Activated CD4-positive, alpha-beta T cell treated with anti-CD3 and anti-CD28 coated beads, Interleukin-2, amount 10 ng/mL, durations not matched to agents 24 days and 14 days (primary cell): ENCODE measurements around the gene TBK1. TPM values are rescaled to one million over a fixed set of nuclear protein-coding genes. Genes with fewer than 3 reads are reported as not detected.

Source experiments
- DNase-seq: peaks from one replicate; pipeline ENCODE4 v3.0.0; 2022
- H3K27ac Mint-ChIP-seq: one replicate; pipeline ENCODE4 v1.8.0; 2022; ENCODE audit warnings: mild to moderate bottlenecking, mixed read lengths
- H3K27me3 Mint-ChIP-seq: one replicate; pipeline ENCODE4 v1.8.0; 2022; ENCODE audit warnings: mixed read lengths
- H3K36me3 Mint-ChIP-seq: one replicate; pipeline ENCODE4 v1.8.0; 2022; ENCODE audit warnings: low read depth, mild to moderate bottlenecking, mixed read lengths
- H3K4me1 Mint-ChIP-seq: one replicate; pipeline ENCODE4 v1.8.0; 2021; ENCODE audit warnings: mixed read lengths
- H3K4me3 Mint-ChIP-seq: one replicate; pipeline ENCODE4 v1.8.0; 2022; ENCODE audit warnings: mild to moderate bottlenecking, moderate library complexity, mixed read lengths
- H3K9me3 Mint-ChIP-seq: one replicate; pipeline ENCODE4 v1.8.0; 2021; ENCODE audit warnings: mixed read lengths
- intact Hi-C: fragments of 100-400 bp; cut with micrococcal nuclease; formaldehyde crosslinking; loops from one replicate; pipeline ENCODE4 v1.15.1; 2023
- total RNA-seq: library from RNA; stranded (reverse); gene quantifications from 2 replicates; pipeline ENCODE4 v1.2.3, GENCODE V29; 2022

The TBK1 gene
- total RNA-seq: 32.9 and 34.6 TPM in 2 replicates

DNA sequence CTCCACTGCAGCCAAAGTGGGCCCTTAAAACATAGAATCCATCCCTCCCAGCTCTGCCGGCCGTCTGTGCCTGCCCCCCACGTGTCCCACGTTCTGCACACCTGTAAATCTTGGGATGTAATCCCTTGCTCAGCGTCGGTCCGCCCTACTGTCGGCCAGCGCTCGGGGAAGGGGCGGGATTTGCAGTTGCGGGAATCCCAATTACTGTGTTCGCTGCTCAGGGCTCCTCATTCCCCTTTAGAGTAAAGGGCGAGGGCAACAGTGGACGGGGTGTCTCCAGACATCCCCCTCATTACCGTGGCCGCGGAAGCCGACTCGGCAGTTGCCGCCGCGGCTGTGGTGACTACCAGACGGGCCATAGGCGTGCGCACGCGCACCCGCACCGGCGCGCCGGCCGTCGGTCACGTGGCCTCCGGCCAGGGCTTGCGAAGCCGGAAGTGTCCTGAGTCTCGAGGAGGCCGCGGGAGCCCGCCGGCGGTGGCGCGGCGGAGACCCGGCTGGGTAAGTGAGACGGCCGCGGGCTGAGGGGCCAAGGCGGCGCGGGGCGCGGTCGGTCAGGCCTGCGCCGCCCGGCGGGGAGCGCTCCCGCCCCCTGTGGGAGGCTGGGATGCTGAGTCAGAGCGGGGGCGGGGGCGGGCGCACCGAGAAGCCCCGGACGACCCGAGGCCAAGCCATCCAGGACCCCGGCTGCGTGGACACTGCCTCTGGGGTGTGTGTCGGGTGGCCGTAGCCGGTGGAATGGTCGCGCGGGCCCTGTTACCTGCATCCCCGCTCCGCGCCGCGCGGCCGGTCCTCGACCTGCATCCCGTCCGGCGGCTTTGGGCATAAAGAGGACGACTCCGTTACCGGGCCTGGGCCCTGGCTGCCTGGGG lies at the start of gene TBK1:
Gene TBK1 (plus strand): TSS at position 434 of the 872 bp plus-strand sequence. CDS start 3,751 bp downstream, outside the sequence.
- intact Hi-C loops: loop anchor here (1.0 to 2.0 kb wide), 4 partner anchors 39 to 229 kb away; partner anchors contain the start of genes KICS2, RASSF3 and XPOT
- H3K9me3 Mint-ChIP-seq: no peaks in the 10 kb centered on the region
- peaks cover 36% of the 10 kb centered on the region for H3K4me1 Mint-ChIP-seq
- H3K27ac Mint-ChIP-seq: peak within 1 kb of the TSS; percentile 98
- H3K4me3 Mint-ChIP-seq: peak within 1 kb of the TSS; percentile 98
- no peaks in the 10 kb centered on the region for H3K27me3 Mint-ChIP-seq
- peaks cover 25% of the 10 kb centered on the region for H3K36me3 Mint-ChIP-seq
- peak; percentile 93 for DNase-seq

DNA sequence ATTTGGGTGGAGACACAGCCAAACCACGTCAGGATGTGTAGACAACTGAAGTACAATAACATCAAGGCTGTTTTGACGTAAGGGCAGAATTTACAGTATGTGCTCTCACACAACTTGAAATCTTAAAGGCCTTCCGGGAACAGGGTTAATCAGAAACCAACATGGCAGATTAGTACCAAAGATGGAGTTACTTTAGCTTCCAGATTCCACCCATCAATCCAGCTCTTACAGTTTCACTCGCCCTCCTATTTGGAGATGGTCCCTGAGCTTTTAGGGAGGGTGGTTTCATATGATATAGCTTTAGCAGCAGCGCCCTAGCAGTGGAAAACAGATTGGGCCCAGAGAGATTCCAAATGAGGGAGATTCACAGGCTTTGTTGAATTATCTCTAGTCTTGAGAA lies 49.7 kb upstream of the TBK1 start:
- Mint-ChIP-seq H3K9me3 (no peaks in the 10 kb centered on the region), H3K4me1 (peaks cover 20% of the 10 kb centered on the region), H3K36me3 (peaks cover 8% of the 10 kb centered on the region), H3K27me3 (no peaks in the 10 kb centered on the region), H3K4me3 (no peak overlapping the region), H3K27ac (no peak overlapping the region)
- no peak for DNase-seq
- intact Hi-C loops: loop anchor here (10.0 kb wide), 1 partner anchor 1797 kb away; no protein-coding TSS in a partner anchor

DNA sequence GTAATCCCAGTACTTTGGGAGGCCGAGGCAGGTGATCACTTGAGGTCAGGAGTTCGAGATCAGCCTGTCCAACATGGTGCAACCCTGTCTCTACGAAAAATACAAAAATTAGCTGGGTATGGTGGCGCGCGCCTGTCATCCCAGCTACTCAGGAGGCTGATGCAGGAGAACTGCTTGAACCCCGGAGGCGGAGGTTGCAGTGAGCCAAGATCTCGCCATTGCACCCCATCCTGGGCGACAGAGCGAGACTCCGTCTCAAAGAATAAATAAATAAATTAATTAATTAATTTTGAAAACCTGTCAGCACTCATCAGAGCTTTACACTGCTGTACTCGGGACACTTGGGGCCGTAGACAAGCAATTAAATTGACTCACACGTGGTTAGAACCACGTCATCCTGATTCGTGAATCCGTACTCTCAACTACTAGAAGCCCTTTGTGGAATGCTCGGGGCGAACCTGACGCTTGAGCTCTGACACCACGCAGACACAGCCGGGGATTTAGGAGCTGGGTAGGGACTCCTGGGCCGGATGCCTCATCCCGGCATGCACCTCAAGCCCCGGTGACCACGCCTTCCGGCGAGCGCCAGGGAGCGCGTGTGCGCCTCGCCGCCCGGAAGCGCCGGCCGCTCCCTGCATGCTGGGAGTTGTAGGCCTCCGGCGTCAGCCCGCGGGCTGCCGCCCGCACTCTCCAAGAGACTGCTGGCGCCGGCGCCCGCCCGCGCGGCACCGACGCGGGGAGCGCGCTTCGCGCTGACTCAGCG lies 48.0 kb upstream of the TBK1 start, which contains the start of gene XPOT:
Gene XPOT (plus strand): TSS at position 686 of the 763 bp plus-strand sequence. CDS start 5,644 bp downstream, outside the sequence.
- H3K4me1 Mint-ChIP-seq: peaks cover 28% of the 10 kb centered on the region
- H3K27ac Mint-ChIP-seq: peak within 1 kb of the TSS; percentile 100
- peak within 1 kb of the TSS; percentile 99 for H3K4me3 Mint-ChIP-seq
- peak; percentile 98 for DNase-seq
- peaks cover 12% of the 10 kb centered on the region for H3K36me3 Mint-ChIP-seq
- no peaks in the 10 kb centered on the region for H3K27me3 Mint-ChIP-seq
- intact Hi-C loops: loop anchor here (1.0 to 10.0 kb wide), 6 partner anchors 19 to 1799 kb away; partner anchors contain the start of genes GNS, KICS2, RXYLT1 and TBK1
- no peaks in the 10 kb centered on the region for H3K9me3 Mint-ChIP-seq

DNA sequence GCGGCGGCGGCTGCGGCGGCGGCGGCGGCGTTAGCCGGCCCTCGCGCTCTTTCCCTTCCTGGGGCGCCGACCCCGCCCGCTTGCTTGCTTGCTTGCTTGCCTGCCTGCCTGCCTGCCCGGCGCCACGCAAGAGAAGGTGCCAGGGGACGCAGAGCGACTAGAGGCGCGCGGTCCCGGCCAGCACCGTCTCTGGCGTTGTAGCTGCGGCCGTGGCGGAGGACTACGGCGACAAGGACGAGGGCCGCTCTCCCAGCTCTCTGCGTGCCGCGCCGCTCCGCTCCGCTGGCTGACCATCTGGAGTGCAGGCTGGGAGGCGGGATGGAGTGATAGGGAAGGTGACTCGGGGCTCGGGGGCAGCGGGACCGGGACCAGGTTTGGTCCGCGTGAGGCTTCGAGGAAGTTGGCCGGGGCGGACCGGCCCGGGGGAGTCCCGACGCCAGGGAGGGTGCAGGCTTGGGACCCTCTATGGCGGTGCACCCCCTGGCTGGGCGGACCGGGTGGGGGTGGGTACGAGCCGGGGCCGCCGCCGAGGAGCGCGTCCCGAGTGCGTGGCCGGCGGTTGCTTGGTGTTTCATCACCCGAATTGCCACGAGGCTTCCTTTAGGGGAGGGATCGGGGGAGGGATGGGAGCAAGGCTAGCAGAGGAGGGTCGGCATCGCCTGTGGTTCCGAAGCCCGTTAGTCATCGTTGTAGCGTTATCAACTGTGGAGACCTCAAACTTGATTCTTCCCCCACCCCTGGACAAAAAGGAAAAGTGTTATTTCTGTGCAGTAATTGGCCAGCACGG lies 47.3 kb upstream of the TBK1 start:
- Mint-ChIP-seq H3K4me1 (peaks cover 29% of the 10 kb centered on the region), H3K4me3 (peak overlapping the region; percentile 99), H3K27ac (peak overlapping the region; percentile 100), H3K9me3 (no peaks in the 10 kb centered on the region), H3K27me3 (no peaks in the 10 kb centered on the region), H3K36me3 (peaks cover 12% of the 10 kb centered on the region)
- DNase-seq: peak; percentile 87
- intact Hi-C loops: loop anchor here (1.0 to 10.0 kb wide), 6 partner anchors 20 to 1800 kb away; partner anchors contain the start of genes GNS, KICS2, RXYLT1 and TBK1

DNA sequence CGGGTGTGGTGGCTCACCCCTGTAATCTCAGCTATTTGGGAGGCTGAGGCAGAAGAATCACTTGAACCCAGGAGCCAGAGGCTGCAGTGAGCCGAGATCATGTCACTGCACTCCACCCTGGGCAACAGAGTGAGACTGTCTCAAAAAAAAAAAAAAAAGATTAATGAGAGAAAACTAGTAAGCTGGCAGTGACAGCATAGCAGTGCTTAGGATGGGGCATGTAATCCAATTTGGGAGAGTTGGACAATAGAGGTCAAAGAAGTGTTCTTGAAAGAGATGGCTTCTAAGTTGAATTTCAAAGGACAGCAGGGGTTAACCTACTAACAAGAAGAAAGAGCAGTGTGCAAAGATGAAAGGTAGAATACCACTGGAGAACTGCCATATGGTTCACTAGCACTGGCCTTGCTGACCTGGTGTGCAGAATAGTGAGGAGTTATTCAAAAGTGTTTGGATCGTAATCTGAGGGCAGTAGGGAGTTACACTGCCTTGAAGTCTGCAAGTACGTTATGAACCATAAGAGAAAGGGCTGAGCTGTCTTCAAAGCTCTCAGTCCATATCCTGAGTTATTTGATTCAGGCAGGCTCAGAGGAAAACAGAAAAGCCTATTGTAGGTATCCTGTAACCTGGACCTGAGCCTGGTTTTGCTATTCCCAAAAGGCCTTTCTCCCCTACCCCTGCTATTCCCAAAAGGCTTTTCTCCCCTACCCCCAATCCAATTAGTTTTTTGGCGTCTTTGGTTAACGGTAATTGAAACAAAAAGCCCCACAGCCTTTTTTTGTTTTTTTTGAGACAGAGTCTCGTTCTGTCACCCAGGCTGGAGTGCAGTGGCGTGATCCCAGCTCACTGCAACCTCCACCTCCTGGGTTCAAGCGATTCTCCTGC lies 44.3 kb upstream of the TBK1 start:
- no peaks in the 10 kb centered on the region for H3K9me3 Mint-ChIP-seq
- H3K27ac Mint-ChIP-seq: peak overlapping the region; percentile 9
- no peak for DNase-seq
- no peak overlapping the region for H3K4me3 Mint-ChIP-seq
- H3K36me3 Mint-ChIP-seq: peaks cover 33% of the 10 kb centered on the region
- no peaks in the 10 kb centered on the region for H3K27me3 Mint-ChIP-seq
- H3K4me1 Mint-ChIP-seq: peaks cover 33% of the 10 kb centered on the region
- intact Hi-C loops: loop anchor here (10.0 kb wide), 1 partner anchor 1803 kb away; no protein-coding TSS in a partner anchor

DNA sequence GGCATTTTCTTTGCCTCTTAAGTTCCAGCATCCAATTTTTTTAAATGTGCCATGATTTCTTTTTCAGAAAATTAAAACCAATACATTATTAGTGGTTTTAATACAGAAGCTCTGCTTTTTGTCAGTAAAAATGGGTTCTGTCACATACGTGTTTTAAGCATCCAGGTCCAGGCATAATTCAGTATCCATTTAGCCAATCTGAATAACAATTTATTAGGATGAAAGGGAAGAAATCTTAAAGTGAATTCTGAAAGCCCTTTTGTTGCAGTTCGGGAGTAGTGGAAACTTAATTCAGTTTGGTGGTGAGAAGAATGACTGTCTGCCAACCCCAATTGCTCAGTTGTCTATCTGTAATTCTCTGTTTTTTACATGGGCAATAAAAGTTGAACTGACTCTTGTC lies 40.5 kb upstream of the TBK1 start:
- no peak for DNase-seq
- Mint-ChIP-seq H3K4me1 (peaks cover 33% of the 10 kb centered on the region), H3K4me3 (no peak overlapping the region), H3K36me3 (peaks cover 51% of the 10 kb centered on the region), H3K9me3 (no peaks in the 10 kb centered on the region), H3K27me3 (no peaks in the 10 kb centered on the region), H3K27ac (no peak overlapping the region)
- intact Hi-C loops: no loop called here

DNA sequence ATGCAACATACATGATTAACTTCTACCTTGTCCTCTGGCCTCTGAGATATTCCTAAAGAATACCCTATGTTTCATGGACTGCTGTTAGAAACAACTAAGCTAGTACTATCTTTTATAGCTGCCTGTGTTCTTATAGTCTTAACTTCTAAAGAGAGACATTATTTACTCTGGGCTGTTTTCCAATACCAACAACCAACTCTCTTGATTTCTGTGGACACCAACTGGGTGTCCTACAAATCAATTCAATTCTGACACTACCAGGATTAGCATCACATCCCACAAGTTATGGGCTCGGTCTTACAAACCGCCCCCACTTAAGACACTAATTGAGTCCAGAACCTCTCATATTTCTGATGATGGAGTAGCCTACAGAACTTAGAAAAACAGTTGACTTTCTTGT lies 39.5 kb upstream of the TBK1 start:
- no peak overlapping the region for H3K4me3 Mint-ChIP-seq
- intact Hi-C loops: no loop called here
- no peaks in the 10 kb centered on the region for H3K27me3 Mint-ChIP-seq
- no peak overlapping the region for H3K27ac Mint-ChIP-seq
- peaks cover 27% of the 10 kb centered on the region for H3K4me1 Mint-ChIP-seq
- H3K9me3 Mint-ChIP-seq: no peaks in the 10 kb centered on the region
- DNase-seq: no peak
- H3K36me3 Mint-ChIP-seq: peaks cover 56% of the 10 kb centered on the region

DNA sequence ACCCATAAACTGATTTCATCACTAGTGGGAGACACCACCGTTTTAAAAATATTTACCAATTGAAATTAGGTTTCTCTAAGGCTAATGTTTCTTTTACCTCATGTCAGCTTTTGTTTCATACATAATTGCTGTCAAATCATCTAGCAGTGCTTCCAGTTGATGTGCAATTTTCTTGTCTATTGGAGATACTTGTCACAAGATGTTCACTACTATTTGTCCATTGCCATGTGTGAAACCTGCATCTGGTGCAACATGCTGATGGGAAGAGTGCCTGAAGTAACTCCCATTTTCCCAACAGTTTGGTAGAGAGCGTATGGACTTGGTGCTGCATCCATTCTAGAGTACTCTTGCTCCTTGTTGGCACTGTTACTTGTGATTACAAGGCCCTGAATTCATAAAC lies 38.0 kb upstream of the TBK1 start:
- no peak for DNase-seq
- intact Hi-C loops: no loop called here
- peaks cover 64% of the 10 kb centered on the region for H3K36me3 Mint-ChIP-seq
- H3K27me3 Mint-ChIP-seq: no peaks in the 10 kb centered on the region
- no peak overlapping the region for H3K4me3 Mint-ChIP-seq
- H3K4me1 Mint-ChIP-seq: peaks cover 29% of the 10 kb centered on the region
- no peaks in the 10 kb centered on the region for H3K9me3 Mint-ChIP-seq
- H3K27ac Mint-ChIP-seq: no peak overlapping the region

DNA sequence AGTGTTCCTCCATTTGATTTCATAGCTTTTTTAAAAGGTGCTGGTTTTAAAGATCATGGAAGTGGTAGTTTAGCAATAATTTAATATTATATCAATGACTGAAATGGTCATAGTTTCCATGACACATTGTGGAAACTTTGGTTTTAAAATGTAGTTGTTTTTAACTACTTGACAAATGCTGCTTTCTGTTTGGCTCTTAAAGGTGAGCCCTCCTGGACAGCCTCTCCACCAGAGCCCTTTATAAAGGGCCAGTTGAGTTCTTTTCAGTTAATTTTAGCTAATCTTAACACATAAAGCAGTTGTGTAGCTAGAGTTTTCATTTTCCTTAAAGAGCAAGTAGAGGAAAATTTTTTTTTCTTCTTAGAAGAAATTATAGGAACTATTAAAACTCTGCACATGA lies 33.7 kb upstream of the TBK1 start:
- intact Hi-C loops: loop anchor here (5.0 kb wide), 1 partner anchor 74 kb away; no protein-coding TSS in a partner anchor
- H3K36me3 Mint-ChIP-seq: peaks cover 68% of the 10 kb centered on the region

DNA sequence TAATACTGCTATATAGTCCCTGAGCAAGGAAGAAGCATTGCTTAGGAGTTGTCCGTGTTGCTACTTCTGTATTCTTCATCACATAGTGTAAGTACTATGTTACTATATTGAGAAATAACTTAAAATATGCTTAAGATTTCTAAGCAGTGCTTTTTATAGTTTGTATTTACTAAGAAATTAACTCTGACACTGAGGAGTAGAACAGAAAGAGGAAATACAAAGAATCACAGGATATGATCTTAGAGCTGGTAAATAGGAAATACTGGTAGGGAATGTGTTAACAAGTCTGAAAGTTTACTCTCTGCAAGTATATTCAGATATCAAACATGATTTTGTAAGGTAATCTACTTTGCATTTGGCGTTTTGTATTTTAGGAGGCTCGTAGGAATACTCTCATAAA lies 32.2 kb upstream of the TBK1 start:
- peak overlapping the region; percentile 63 for H3K27ac Mint-ChIP-seq
- intact Hi-C loops: loop anchor here (5.0 kb wide), 1 partner anchor 73 kb away; no protein-coding TSS in a partner anchor
- no peak overlapping the region for H3K4me3 Mint-ChIP-seq
- H3K27me3 Mint-ChIP-seq: no peaks in the 10 kb centered on the region
- H3K4me1 Mint-ChIP-seq: peaks cover 20% of the 10 kb centered on the region
- no peaks in the 10 kb centered on the region for H3K9me3 Mint-ChIP-seq
- DNase-seq: no peak
- H3K36me3 Mint-ChIP-seq: peaks cover 71% of the 10 kb centered on the region

More for the DNA sequence above, 33.7 kb upstream of the TBK1 start:
- H3K9me3 Mint-ChIP-seq: no peaks in the 10 kb centered on the region
- H3K27me3 Mint-ChIP-seq: no peaks in the 10 kb centered on the region
- DNase-seq: no peak
- H3K27ac Mint-ChIP-seq: peak overlapping the region; percentile 56
- H3K4me3 Mint-ChIP-seq: no peak overlapping the region
- H3K4me1 Mint-ChIP-seq: peaks cover 20% of the 10 kb centered on the region

DNA sequence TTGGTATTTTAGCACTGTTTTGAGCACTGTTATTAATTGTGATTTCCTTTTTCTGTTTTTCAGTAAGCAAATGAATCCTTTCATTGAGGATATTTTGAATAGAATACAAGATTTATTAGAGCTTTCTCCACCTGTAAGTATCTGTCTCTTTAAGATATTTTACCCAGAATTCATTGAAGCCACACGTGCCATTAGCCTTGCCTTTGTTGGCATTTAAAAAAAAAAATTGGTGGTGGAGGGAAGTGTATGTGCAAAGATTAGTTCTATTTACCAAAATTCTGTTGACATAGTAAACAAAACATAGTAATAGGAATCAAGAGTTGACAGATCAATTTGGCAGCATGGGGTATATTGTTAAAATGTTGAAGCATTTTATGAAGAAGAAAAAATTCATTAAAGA lies 23.9 kb upstream of the TBK1 start:
- Mint-ChIP-seq H3K9me3 (no peaks in the 10 kb centered on the region), H3K4me3 (no peak overlapping the region), H3K27me3 (no peaks in the 10 kb centered on the region), H3K27ac (no peak overlapping the region), H3K4me1 (peaks cover 1% of the 10 kb centered on the region), H3K36me3 (peaks cover 84% of the 10 kb centered on the region)
- intact Hi-C loops: no loop called here
- no peak for DNase-seq

DNA sequence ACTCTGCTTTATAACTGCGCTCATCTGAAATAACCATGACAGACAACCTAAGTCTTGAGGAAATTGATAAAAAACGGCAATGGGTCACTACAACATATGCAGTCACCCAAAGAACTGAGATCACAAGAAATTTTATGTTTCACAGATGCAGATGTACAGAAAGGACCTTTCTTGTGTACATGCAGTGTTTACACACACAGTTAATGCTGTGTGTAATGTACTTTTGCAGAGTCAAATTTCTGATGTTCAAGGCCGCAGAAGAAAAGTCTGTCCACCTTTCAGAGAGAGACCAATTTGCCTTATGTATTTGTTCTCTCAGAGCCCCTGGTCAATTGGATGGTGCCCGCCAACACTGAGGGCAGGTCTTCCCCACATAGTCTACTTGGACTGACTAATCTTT lies 23.0 kb upstream of the TBK1 start:
- DNase-seq: no peak
- Mint-ChIP-seq H3K4me1 (peaks cover 3% of the 10 kb centered on the region), H3K27me3 (no peaks in the 10 kb centered on the region), H3K4me3 (no peak overlapping the region), H3K36me3 (peaks cover 82% of the 10 kb centered on the region), H3K27ac (no peak overlapping the region), H3K9me3 (no peaks in the 10 kb centered on the region)
- intact Hi-C loops: no loop called here
